ENCODE data around the gene PRDM4. TPM values are rescaled to one million over a fixed set of nuclear protein-coding genes. Genes with fewer than 3 reads are reported as not detected.

The PRDM4 gene
- total and polyA plus RNA-seq, 4 donors: 2.3 to 7.5 (median 5.6) TPM

- TF ChIP-seq MAX (IDR thresholded peaks at IDR 0.05) (no peak), RXRA (IDR thresholded peaks at IDR 0.05) (no peak), JUND (IDR thresholded peaks at IDR 0.05) (no peak), RAD21 (IDR thresholded peaks at IDR 0.05) (no peak), TAF1 (conservative IDR thresholded peaks at IDR 0.05) (no peak), ATF3 (IDR thresholded peaks at IDR 0.05) (no peak), REST (IDR thresholded peaks at IDR 0.05) (no peak), GABPA (IDR thresholded peaks at IDR 0.05 in 1 of 2, conservative IDR thresholded peaks at IDR 0.05 in 1 of 2) (no peak), FOXA1 (IDR thresholded peaks at IDR 0.05) (no peak), ZBTB33 (IDR thresholded peaks at IDR 0.05) (no peak), FOXA2 (IDR thresholded peaks at IDR 0.05) (no peak)
- 71% methylated on average over 2 of the region's 2 CpGs for WGBS
- Histone ChIP-seq H3K27me3 (ENCODE audit: control insufficient read depth in 4 of 4, insufficient read depth in 4 of 4, low read length in 3 of 4) (no peaks in the 10 kb centered on the region), H3K4me3 (ENCODE audit: low read depth in 1 of 3, low read length in 3 of 3) (no peak overlapping the region), H3K9ac (ENCODE audit: low read depth in 1 of 2, low read length in 2 of 2) (no peak overlapping the region), H3K36me3 (ENCODE audit: control insufficient read depth in 4 of 4, insufficient read depth in 3 of 4, low read depth in 1 of 4, low read length in 3 of 4) (no peaks in the 10 kb centered on the region), H3K4me1 (ENCODE audit: control insufficient read depth in 4 of 4, insufficient read depth in 4 of 4, low read length in 3 of 4) (peaks cover 0 to 10% (median 5%) of the 10 kb centered on the region in 4 donors), H3K9me3 (ENCODE audit: control insufficient read depth in 4 of 4, low read length in 3 of 4) (no peaks in the 10 kb centered on the region), H3K27ac (ENCODE audit: low read depth in 1 of 2, low read length in 2 of 2) (no peak overlapping the region)
- DNase-seq (ENCODE audit: low spot score): no peak
Observed at GRCh38 chr12:107788281-107788680, 27.3 kb upstream of the PRDM4 start.

- 83% methylated on average over 6 of the region's 6 CpGs for WGBS
- no peak for DNase-seq (ENCODE audit: low spot score)
- no peak overlapping the region for H3K27ac ChIP-seq (ENCODE audit: low read depth in 1 of 2, low read length in 2 of 2)
- H3K9me3 ChIP-seq (ENCODE audit: control insufficient read depth in 4 of 4, low read length in 3 of 4): no peaks in the 10 kb centered on the region
- H3K4me3 ChIP-seq (ENCODE audit: low read depth in 1 of 3, low read length in 3 of 3): no peak overlapping the region
- no peak overlapping the region for H3K9ac ChIP-seq (ENCODE audit: low read depth in 1 of 2, low read length in 2 of 2)
- no peaks in the 10 kb centered on the region for H3K36me3 ChIP-seq (ENCODE audit: control insufficient read depth in 4 of 4, insufficient read depth in 3 of 4, low read depth in 1 of 4, low read length in 3 of 4)
- H3K27me3 ChIP-seq (ENCODE audit: control insufficient read depth in 4 of 4, insufficient read depth in 4 of 4, low read length in 3 of 4): no peaks in the 10 kb centered on the region
- H3K4me1 ChIP-seq (ENCODE audit: control insufficient read depth in 4 of 4, insufficient read depth in 4 of 4, low read length in 3 of 4): peaks cover 0 to 2% (median under 1%) of the 10 kb centered on the region in 4 donors
- TF ChIP-seq SP1 (IDR thresholded peaks at IDR 0.05) (no peak), ZBTB33 (IDR thresholded peaks at IDR 0.05) (no peak), FOXA1 (IDR thresholded peaks at IDR 0.05) (no peak), GABPA (IDR thresholded peaks at IDR 0.05 in 1 of 2, conservative IDR thresholded peaks at IDR 0.05 in 1 of 2) (no peak), RAD21 (IDR thresholded peaks at IDR 0.05) (no peak), TAF1 (conservative IDR thresholded peaks at IDR 0.05) (no peak), EGR1 (IDR thresholded peaks at IDR 0.05; ENCODE audit: low read depth in 2 of 2) (no peak), HNF4G (IDR thresholded peaks at IDR 0.05) (no peak), JUND (IDR thresholded peaks at IDR 0.05) (no peak), HNF4A (conservative IDR thresholded peaks at IDR 0.05) (no peak), NR2F2 (IDR thresholded peaks at IDR 0.05) (no peak), MAX (IDR thresholded peaks at IDR 0.05) (no peak), YY1 (IDR thresholded peaks at IDR 0.05) (no peak), ATF3 (IDR thresholded peaks at IDR 0.05) (no peak), REST (IDR thresholded peaks at IDR 0.05) (no peak)
Observed at GRCh38 chr12:107783406-107784376, 22.8 kb upstream of the PRDM4 start.

Data from liver (tissue), 9 donors.